SK-N-SH (cell line): ENCODE results near the gene TMEM131.

Experiments used
- JUND ChIP-seq: IDR thresholded peaks from 2 replicates; pipeline ENCODE4 v1.4.0; 2012
- MXI1 ChIP-seq: IDR thresholded peaks from 2 replicates; pipeline ENCODE4 v1.6.1; 2012; ENCODE audit warnings: mild to moderate bottlenecking, low read depth, low read length, improper control_type of control experiment
- POLR2AphosphoS5 ChIP-seq: IDR thresholded peaks from 2 replicates; pipeline ENCODE4 v1.6.1; 2012; ENCODE audit warnings: low read depth, low read length
- TF ChIP-seq, protein P1 (sequence below): fragments of 200-600 bp; sonication (generic); IDR thresholded peaks from 2 replicates; pipeline ENCODE4 v1.6.1; 2017; ENCODE audit warnings: antibody characterized with exemption, mild to moderate bottlenecking, moderate library complexity
- TF ChIP-seq, protein P2 (sequence below): IDR thresholded peaks from 2 replicates; pipeline ENCODE4 v1.6.1; 2012; ENCODE audit warnings: mild to moderate bottlenecking, low read depth, low read length, moderate library complexity
- TF ChIP-seq, protein P3 (sequence below): fragments of 150-350 bp; IDR thresholded peaks from 2 replicates; pipeline ENCODE4 v1.6.1; 2017; ENCODE audit warnings: antibody characterized with exemption, low read length, low read depth, borderline replicate concordance
- TF ChIP-seq, protein P4 (sequence below): IDR thresholded peaks from 2 replicates; pipeline ENCODE4 v1.4.0; 2012; ENCODE audit warnings: low read depth

DNA sequence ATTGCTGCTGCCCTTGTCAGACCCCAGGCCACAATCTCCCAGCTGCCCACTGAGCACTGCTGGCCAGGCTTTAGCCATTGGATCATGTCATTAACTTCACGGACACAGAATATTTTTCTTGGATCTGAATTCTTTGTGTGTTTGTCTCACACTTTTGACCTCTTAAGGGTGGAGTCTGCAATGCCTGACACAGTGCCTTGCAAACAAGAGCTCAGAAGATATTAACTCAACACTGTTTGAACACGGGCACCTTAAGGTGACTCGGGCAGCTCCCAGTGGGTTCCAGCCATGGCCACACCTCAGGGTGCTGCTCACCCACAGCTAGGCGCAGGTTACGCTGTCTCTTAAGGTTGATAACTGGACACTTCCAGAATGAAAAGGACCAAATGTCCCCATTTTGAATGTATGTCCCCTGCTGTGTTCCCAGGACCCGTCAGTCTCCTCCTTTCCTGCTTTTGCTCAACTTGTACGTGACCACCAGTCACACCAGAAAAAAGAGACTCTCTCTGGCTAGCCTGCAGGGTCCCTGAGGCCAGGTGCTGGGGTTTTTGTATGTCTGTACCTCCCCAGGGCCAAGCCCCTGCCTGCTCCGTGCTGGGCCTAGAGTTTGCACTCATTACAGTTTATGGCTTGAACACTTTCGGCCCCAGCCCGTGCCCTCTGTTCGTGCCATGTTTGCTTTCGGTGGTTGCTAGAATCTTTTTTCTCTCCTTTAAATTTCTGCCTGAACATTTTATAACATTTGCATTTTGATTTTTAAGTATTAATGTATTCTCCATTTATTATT is 33.4 kb upstream of the TMEM131 start:
- TF ChIP-seq, protein P1, sequence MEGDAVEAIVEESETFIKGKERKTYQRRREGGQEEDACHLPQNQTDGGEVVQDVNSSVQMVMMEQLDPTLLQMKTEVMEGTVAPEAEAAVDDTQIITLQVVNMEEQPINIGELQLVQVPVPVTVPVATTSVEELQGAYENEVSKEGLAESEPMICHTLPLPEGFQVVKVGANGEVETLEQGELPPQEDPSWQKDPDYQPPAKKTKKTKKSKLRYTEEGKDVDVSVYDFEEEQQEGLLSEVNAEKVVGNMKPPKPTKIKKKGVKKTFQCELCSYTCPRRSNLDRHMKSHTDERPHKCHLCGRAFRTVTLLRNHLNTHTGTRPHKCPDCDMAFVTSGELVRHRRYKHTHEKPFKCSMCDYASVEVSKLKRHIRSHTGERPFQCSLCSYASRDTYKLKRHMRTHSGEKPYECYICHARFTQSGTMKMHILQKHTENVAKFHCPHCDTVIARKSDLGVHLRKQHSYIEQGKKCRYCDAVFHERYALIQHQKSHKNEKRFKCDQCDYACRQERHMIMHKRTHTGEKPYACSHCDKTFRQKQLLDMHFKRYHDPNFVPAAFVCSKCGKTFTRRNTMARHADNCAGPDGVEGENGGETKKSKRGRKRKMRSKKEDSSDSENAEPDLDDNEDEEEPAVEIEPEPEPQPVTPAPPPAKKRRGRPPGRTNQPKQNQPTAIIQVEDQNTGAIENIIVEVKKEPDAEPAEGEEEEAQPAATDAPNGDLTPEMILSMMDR: no peak
- TF ChIP-seq MXI1 (no peak), POLR2AphosphoS5 (no peak), JUND (no peak)
- TF ChIP-seq, protein P2, sequence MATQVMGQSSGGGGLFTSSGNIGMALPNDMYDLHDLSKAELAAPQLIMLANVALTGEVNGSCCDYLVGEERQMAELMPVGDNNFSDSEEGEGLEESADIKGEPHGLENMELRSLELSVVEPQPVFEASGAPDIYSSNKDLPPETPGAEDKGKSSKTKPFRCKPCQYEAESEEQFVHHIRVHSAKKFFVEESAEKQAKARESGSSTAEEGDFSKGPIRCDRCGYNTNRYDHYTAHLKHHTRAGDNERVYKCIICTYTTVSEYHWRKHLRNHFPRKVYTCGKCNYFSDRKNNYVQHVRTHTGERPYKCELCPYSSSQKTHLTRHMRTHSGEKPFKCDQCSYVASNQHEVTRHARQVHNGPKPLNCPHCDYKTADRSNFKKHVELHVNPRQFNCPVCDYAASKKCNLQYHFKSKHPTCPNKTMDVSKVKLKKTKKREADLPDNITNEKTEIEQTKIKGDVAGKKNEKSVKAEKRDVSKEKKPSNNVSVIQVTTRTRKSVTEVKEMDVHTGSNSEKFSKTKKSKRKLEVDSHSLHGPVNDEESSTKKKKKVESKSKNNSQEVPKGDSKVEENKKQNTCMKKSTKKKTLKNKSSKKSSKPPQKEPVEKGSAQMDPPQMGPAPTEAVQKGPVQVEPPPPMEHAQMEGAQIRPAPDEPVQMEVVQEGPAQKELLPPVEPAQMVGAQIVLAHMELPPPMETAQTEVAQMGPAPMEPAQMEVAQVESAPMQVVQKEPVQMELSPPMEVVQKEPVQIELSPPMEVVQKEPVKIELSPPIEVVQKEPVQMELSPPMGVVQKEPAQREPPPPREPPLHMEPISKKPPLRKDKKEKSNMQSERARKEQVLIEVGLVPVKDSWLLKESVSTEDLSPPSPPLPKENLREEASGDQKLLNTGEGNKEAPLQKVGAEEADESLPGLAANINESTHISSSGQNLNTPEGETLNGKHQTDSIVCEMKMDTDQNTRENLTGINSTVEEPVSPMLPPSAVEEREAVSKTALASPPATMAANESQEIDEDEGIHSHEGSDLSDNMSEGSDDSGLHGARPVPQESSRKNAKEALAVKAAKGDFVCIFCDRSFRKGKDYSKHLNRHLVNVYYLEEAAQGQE: no peak
- TF ChIP-seq, protein P3, sequence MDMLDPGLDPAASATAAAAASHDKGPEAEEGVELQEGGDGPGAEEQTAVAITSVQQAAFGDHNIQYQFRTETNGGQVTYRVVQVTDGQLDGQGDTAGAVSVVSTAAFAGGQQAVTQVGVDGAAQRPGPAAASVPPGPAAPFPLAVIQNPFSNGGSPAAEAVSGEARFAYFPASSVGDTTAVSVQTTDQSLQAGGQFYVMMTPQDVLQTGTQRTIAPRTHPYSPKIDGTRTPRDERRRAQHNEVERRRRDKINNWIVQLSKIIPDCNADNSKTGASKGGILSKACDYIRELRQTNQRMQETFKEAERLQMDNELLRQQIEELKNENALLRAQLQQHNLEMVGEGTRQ: no peak
- TF ChIP-seq, protein P4, sequence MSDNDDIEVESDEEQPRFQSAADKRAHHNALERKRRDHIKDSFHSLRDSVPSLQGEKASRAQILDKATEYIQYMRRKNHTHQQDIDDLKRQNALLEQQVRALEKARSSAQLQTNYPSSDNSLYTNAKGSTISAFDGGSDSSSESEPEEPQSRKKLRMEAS: no peak
